SK-MEL-5 (cell line): Measurements from ENCODE around the gene PPP2R5D. TPM values are rescaled to one million over a fixed set of nuclear protein-coding genes. Genes with fewer than 3 reads are reported as not detected.

Experiments
- DNase-seq: peaks from one replicate; pipeline ENCODE4 v3.0.0-alpha.2; 2016; ENCODE audit warnings: low read depth, low spot score
- in situ Hi-C: cut with HindIII; loops from 2 replicates; pipeline ENCODE4 v1.10.0; 2016; ENCODE audit warnings: low sequenced_read_pairs, high pct_unique_total_duplicates, low pct_unique_long_range_greater_than_20kb
- total RNA-seq: library from RNA; depleted of rRNA; stranded (reverse); fragments of >200 nt; shearing (Covaris generic); gene quantifications from 2 replicates; pipeline ENCODE4 v1.2.3, GENCODE V29; 2014; rRNA removed

PPP2R5D gene
- total RNA-seq, 1 experiment from 2014 or later: 39.1 TPM

DNA sequence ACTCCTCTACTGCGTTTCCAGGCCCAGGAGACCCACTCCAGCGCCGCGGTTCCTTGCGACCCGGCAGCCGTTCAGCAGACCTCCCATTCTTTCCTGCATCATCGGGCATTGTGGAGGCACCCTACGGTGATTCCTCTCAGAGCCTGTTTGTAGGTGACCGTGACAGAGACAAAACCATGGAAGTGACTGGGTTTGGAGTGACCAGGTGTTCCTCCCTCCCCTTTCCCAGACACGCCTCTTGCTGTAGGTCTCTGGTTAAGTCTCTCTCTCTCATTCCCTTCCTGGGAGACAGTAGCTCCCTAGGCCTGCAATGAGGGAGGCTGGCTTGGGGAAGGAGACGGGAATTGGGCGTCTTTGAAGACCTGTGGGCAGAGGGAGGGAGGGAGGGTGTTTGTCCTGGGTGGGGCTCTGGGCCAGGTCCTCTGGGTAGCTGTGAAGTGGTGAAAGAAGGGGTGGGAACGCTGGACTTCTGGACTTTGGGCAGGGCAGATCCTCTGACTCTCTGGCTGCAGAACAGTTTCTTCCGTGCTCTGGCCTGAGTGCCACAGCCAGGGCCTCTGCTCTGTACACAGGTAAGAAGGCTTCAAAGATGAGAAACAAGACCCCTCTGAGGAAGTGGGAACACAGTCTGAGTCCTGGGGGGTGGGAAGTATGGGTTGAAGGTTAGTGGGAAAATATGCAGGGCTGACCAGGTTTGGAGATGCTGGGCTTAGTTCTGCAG, 75.8 kb downstream of the PPP2R5D start:
- in situ Hi-C loops: no loop called here
- DNase-seq: no peak

- in situ Hi-C loops: no loop called here
- no peak for DNase-seq
Observed at GRCh38 chr6:43060755-43061633, 76.6 kb downstream of the PPP2R5D start.

GRCh38 chr6:43061861-43062260, 77.5 kb downstream of the PPP2R5D start:
- in situ Hi-C loops: no loop called here
- DNase-seq: no peak

Other genes with a start within 250 kb of the PPP2R5D start
- 35.2 and 37.9 TPM in 2 replicates for gene TBCC, start 238.5 kb upstream of the PPP2R5D start, total RNA-seq
- 5.2 and 5.6 TPM in 2 replicates for gene BICRAL, start 202.5 kb upstream of the PPP2R5D start, total RNA-seq
- 110 and 112 TPM in 2 replicates for gene RPL7L1, start 105.0 kb upstream of the PPP2R5D start, total RNA-seq
- gene PTCRA, start 68.5 kb upstream of the PPP2R5D start, total RNA-seq: 6.2 and 9.7 TPM in 2 replicates
- gene CNPY3, start 55.1 kb upstream of the PPP2R5D start, total RNA-seq: 38.6 and 40.1 TPM in 2 replicates
- 0.34 TPM in 1 of 2 replicates, not detected in the other for gene GNMT, start 23.8 kb upstream of the PPP2R5D start, total RNA-seq
- gene PEX6, start 5.4 kb upstream of the PPP2R5D start, total RNA-seq: 15.2 and 18.4 TPM in 2 replicates
- gene MEA1, start 29.4 kb downstream of the PPP2R5D start, total RNA-seq: 66.6 and 79.1 TPM in 2 replicates
- 61.6 and 67.9 TPM in 2 replicates for gene KLHDC3, start 29.7 kb downstream of the PPP2R5D start, total RNA-seq
- gene RRP36, start 37.1 kb downstream of the PPP2R5D start, total RNA-seq: 81.9 and 89.9 TPM in 2 replicates
- 18.8 and 20.2 TPM in 2 replicates for gene CUL7, start 69.3 kb downstream of the PPP2R5D start, total RNA-seq
- 49.9 and 51.9 TPM in 2 replicates for gene MRPL2, start 74.9 kb downstream of the PPP2R5D start, total RNA-seq
- gene KLC4, start 75.1 kb downstream of the PPP2R5D start, total RNA-seq: 6.8 and 8.3 TPM in 2 replicates
- 19.7 TPM in 2 replicates for gene PTK7, start 91.7 kb downstream of the PPP2R5D start, total RNA-seq
- 16.4 and 17.6 TPM in 2 replicates for gene SRF, start 186.7 kb downstream of the PPP2R5D start, total RNA-seq
- gene CUL9, start 197.6 kb downstream of the PPP2R5D start, total RNA-seq: 16.7 and 18.1 TPM in 2 replicates
- gene DNPH1, start 244.9 kb downstream of the PPP2R5D start, total RNA-seq: 108 and 109 TPM in 2 replicates